ENCODE measurements around the gene HPCAL4. TPM values are rescaled to one million over a fixed set of nuclear protein-coding genes. Genes with fewer than 3 reads are reported as not detected.
A peak's percentile ranks its signal among the peaks of the same experiment; 100 is the strongest.

Gene HPCAL4
- total and polyA plus RNA-seq, 2 experiments from 2014 or later, result not detected

- Histone ChIP-seq H3F3A (ENCODE audit: insufficient read depth) (no peaks in the 10 kb centered on the region), H3K79me2 (ENCODE audit: insufficient read depth) (no peaks in the 10 kb centered on the region), H3K9me3 (ENCODE audit: low read depth) (no peaks in the 10 kb centered on the region), H3K4me2 (ENCODE audit: unreplicated experiment) (no peak overlapping the region), H2AFZ (no peak overlapping the region), H3K27ac (no peak overlapping the region), H3K9me2 (ENCODE audit: insufficient read depth) (no peaks in the 10 kb centered on the region), H4K20me1 (ENCODE audit: insufficient read depth) (no peaks in the 10 kb centered on the region), H3K36me3 (ENCODE audit: low read depth) (no peaks in the 10 kb centered on the region), H3K4me1 (ENCODE audit: insufficient read depth) (peaks cover 18% of the 10 kb centered on the region), H3K9ac (no peak overlapping the region), H3K27me3 (replicated peaks; ENCODE audit: insufficient read depth) (no peaks in the 10 kb centered on the region), H3K4me3 (no peak overlapping the region)
- 84 to 89% methylated on average over 3 of the region's 3 CpGs for WGBS, 2 experiments (ENCODE audit: low coverage in 1 of 2, low lambda C conversion rate in 2 of 2, missing lambda C conversion rate in 2 of 2)
- no peak for DNase-seq
- TF ChIP-seq EZH2phosphoT487 (IDR thresholded peaks at IDR 0.05; ENCODE audit: insufficient read depth, low read depth), result no peak
- no peak for TF ChIP-seq EZH2 (IDR thresholded peaks at IDR 0.05; ENCODE audit: insufficient read depth, poor library complexity, severe bottlenecking)
- in situ Hi-C loops (cut with MboI), result no loop called here
These were observed 44.0 kb downstream of the HPCAL4 start for GRCh38 chr1:39647247-39647646.

GRCh38 chr1:39646232-39647081 is 44.8 kb downstream of the HPCAL4 start:
- Histone ChIP-seq H3K9me3 (ENCODE audit: low read depth) (no peaks in the 10 kb centered on the region), H3K27me3 (replicated peaks; ENCODE audit: insufficient read depth) (no peaks in the 10 kb centered on the region), H3K79me2 (ENCODE audit: insufficient read depth) (no peaks in the 10 kb centered on the region), H3K36me3 (ENCODE audit: low read depth) (no peaks in the 10 kb centered on the region), H3K27ac (no peak overlapping the region), H3K4me2 (ENCODE audit: unreplicated experiment) (no peak overlapping the region), H3K4me1 (ENCODE audit: insufficient read depth) (peaks cover 20% of the 10 kb centered on the region), H2AFZ (peak overlapping the region; percentile 22; the same call in 1 of the 2 replicates), H3K4me3 (no peak overlapping the region), H4K20me1 (ENCODE audit: insufficient read depth) (no peaks in the 10 kb centered on the region), H3K9me2 (ENCODE audit: insufficient read depth) (no peaks in the 10 kb centered on the region), H3K9ac (no peak overlapping the region), H3F3A (ENCODE audit: insufficient read depth) (no peaks in the 10 kb centered on the region)
- TF ChIP-seq EZH2 (IDR thresholded peaks at IDR 0.05; ENCODE audit: insufficient read depth, poor library complexity, severe bottlenecking) (no peak), EZH2phosphoT487 (IDR thresholded peaks at IDR 0.05; ENCODE audit: insufficient read depth, low read depth) (no peak)
- in situ Hi-C loops (cut with MboI), result no loop called here
- peak; percentile 64 for DNase-seq
- WGBS, 2 experiments (ENCODE audit: low coverage in 1 of 2, low lambda C conversion rate in 2 of 2, missing lambda C conversion rate in 2 of 2), result 17 to 24% methylated on average over 11 to 12 of the region's 12 CpGs

DNA sequence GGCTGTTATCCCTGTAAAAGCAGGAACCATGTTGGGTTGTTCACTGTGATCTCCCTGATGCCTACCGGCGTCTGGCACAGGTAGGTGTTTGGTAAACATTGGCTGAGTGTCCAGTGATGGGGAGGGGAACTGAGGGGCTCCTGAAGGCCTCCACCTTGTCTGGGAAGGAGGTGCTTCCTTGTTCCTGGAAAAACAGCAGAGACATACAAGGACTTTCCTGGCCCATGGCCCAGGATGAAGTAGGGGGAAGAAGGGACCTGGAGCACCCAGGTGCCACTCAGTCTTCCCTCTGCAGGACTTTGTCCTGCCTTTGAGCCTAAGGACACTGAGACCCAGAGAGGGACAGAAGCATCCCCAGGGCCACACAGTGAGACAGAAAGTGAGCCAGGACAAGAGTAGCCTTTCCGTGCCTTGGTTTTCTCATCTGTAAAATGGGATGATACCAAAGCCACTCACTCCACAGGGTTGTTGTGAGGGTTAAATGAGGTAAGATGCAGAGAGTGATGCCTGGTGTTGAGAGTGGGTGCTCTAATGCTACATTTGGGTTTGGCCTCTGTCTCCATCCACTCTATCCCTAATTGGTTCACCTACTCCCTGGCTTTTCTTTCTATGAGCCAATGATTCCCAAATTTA is 45.7 kb downstream of the HPCAL4 start:
- Histone ChIP-seq H4K20me1 (ENCODE audit: insufficient read depth) (no peaks in the 10 kb centered on the region), H3K4me1 (ENCODE audit: insufficient read depth) (peaks cover 20% of the 10 kb centered on the region), H2AFZ (no peak overlapping the region), H3K9ac (no peak overlapping the region), H3K9me2 (ENCODE audit: insufficient read depth) (no peaks in the 10 kb centered on the region), H3K4me3 (no peak overlapping the region), H3K27me3 (replicated peaks; ENCODE audit: insufficient read depth) (no peaks in the 10 kb centered on the region), H3K36me3 (ENCODE audit: low read depth) (no peaks in the 10 kb centered on the region), H3K9me3 (ENCODE audit: low read depth) (no peaks in the 10 kb centered on the region), H3K27ac (no peak overlapping the region), H3K79me2 (ENCODE audit: insufficient read depth) (no peaks in the 10 kb centered on the region), H3F3A (ENCODE audit: insufficient read depth) (no peaks in the 10 kb centered on the region), H3K4me2 (ENCODE audit: unreplicated experiment) (no peak overlapping the region)
- in situ Hi-C loops (cut with MboI), result no loop called here
- WGBS, 2 experiments (ENCODE audit: low coverage in 1 of 2, low lambda C conversion rate in 2 of 2, missing lambda C conversion rate in 2 of 2), result 89 to 97% methylated on average over 3 of the region's 3 CpGs
- DNase-seq, result no peak
- TF ChIP-seq EZH2phosphoT487 (IDR thresholded peaks at IDR 0.05; ENCODE audit: insufficient read depth, low read depth) (no peak), EZH2 (IDR thresholded peaks at IDR 0.05; ENCODE audit: insufficient read depth, poor library complexity, severe bottlenecking) (no peak)

DNA sequence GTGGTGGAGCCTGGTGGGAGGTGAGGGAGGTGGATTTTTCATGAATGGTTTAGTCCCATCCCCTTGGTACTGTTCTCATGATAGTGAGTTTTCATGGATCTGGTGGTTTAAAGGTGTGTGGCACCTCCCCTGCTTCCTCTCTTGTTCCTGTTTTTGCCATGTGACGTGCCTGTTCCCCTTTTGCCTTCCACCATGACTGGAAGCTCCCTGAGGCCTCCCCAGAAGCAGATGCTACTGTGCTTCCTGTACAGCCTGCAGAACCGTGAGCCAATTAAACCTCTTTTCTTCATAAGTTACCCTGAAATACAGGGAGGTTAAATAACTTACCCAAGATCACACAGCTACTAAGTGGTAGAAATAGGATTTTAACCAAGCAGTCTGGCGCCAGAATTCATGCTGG is 47.5 kb downstream of the HPCAL4 start:
- in situ Hi-C loops (cut with MboI), result no loop called here
- H3K4me3 ChIP-seq, result no peak overlapping the region
- peaks cover 20% of the 10 kb centered on the region for H3K4me1 ChIP-seq (ENCODE audit: insufficient read depth)
- H3K9me3 ChIP-seq (ENCODE audit: low read depth), result no peaks in the 10 kb centered on the region
- no peaks in the 10 kb centered on the region for H3K36me3 ChIP-seq (ENCODE audit: low read depth)
- WGBS, 2 experiments (ENCODE audit: low coverage in 1 of 2, low lambda C conversion rate in 2 of 2, missing lambda C conversion rate in 2 of 2), result 94 to 95% methylated on average over 3 of the region's 3 CpGs
- TF ChIP-seq EZH2phosphoT487 (IDR thresholded peaks at IDR 0.05; ENCODE audit: insufficient read depth, low read depth) (no peak), EZH2 (IDR thresholded peaks at IDR 0.05; ENCODE audit: insufficient read depth, poor library complexity, severe bottlenecking) (no peak)
- no peak overlapping the region for H3K4me2 ChIP-seq (ENCODE audit: unreplicated experiment)
- H3K27ac ChIP-seq, result no peak overlapping the region
- H3K27me3 ChIP-seq (replicated peaks; ENCODE audit: insufficient read depth), result no peaks in the 10 kb centered on the region
- no peaks in the 10 kb centered on the region for H3K9me2 ChIP-seq (ENCODE audit: insufficient read depth)
- DNase-seq, result no peak
- H3K9ac ChIP-seq, result no peak overlapping the region
- no peak overlapping the region for H2AFZ ChIP-seq
- no peaks in the 10 kb centered on the region for H3F3A ChIP-seq (ENCODE audit: insufficient read depth)
- no peaks in the 10 kb centered on the region for H3K79me2 ChIP-seq (ENCODE audit: insufficient read depth)
- no peaks in the 10 kb centered on the region for H4K20me1 ChIP-seq (ENCODE audit: insufficient read depth)
